ENCODE measurements around the gene LRP6. TPM values are rescaled to one million over a fixed set of nuclear protein-coding genes. Genes with fewer than 3 reads are reported as not detected.

LRP6 gene
- total RNA-seq, 4 donors from 2014 or later: 11.7 to 102 (median 58.9) TPM

GRCh38 chr12:12216349-12217017, 50.4 kb downstream of the LRP6 start:
- Histone ChIP-seq H3K36me3 (no peaks in the 10 kb centered on the region), H3K4me1 (peaks cover 0 to 34% (median 9%) of the 10 kb centered on the region in 4 donors), H3K4me3 (no peak overlapping the region), H3K9me3 (no peaks in the 10 kb centered on the region), H3K27ac (no peak overlapping the region), H3K27me3 (no peaks in the 10 kb centered on the region)
- intact Hi-C loops (cut with DNase I; ENCODE audit: low total_unique reads) (no loop called here), in situ Hi-C loops (cut with MboI; ENCODE audit: low pct_ligation_motif_present in 1 of 4, low pct_unique_long_range_greater_than_20kb in 1 of 4, low sequenced_read_pairs in 3 of 4) (no loop called here)
- no peak for DNase-seq
- 26 to 34% methylated on average over 3 of the region's 3 CpGs for WGBS, 2 donors (ENCODE audit: low coverage in 1 of 2)
- TF ChIP-seq POLR2AphosphoS5 (IDR thresholded peaks at IDR 0.05) (no peak), CTCF (IDR thresholded peaks at IDR 0.05) (no peak)

GRCh38 chr12:12214635-12215131, 52.2 kb downstream of the LRP6 start:
- H3K36me3 ChIP-seq: no peaks in the 10 kb centered on the region
- 57 to 63% methylated on average over 3 of the region's 3 CpGs for WGBS, 2 donors (ENCODE audit: low coverage in 1 of 2)
- no peaks in the 10 kb centered on the region for H3K9me3 ChIP-seq
- H3K27ac ChIP-seq: no peak overlapping the region
- H3K27me3 ChIP-seq: no peaks in the 10 kb centered on the region
- no peak for DNase-seq
- intact Hi-C loops (cut with DNase I; ENCODE audit: low total_unique reads): no loop called here
- peaks cover 0 to 43% (median 9%) of the 10 kb centered on the region in 4 donors for H3K4me1 ChIP-seq
- H3K4me3 ChIP-seq: no peak overlapping the region
- TF ChIP-seq CTCF (IDR thresholded peaks at IDR 0.05) (no peak), POLR2A (IDR thresholded peaks at IDR 0.05) (no peak), POLR2AphosphoS5 (IDR thresholded peaks at IDR 0.05) (no peak), EP300 (IDR thresholded peaks at IDR 0.05; ENCODE audit: low read depth) (no peak)
- in situ Hi-C loops (cut with MboI; ENCODE audit: low pct_ligation_motif_present in 1 of 4, low pct_unique_long_range_greater_than_20kb in 1 of 4, low sequenced_read_pairs in 3 of 4): no loop called here

DNA sequence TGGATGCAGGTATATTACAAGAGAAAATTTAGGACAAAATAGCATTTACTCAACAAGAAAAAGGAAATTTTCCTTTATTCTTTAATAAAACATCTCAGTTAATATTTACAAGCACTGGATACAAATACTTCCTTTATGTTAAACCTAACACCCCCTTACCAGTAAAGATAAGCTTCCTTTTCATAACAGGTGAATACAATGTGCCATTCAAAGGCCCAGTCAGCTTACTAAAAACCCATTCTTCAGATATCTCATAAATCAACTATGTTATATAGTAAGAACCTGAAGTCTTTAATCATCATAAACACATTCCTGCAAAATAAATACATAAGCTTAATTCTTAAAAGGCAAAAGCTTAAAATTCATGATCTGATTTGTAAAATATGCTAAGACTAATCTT, 52.6 kb downstream of the LRP6 start:
- intact Hi-C loops (cut with DNase I; ENCODE audit: low total_unique reads): no loop called here
- H3K36me3 ChIP-seq: no peaks in the 10 kb centered on the region
- peaks cover 0 to 48% (median 11%) of the 10 kb centered on the region in 4 donors for H3K4me1 ChIP-seq
- H3K27ac ChIP-seq: no peak overlapping the region
- DNase-seq: no peak
- no peak overlapping the region for H3K4me3 ChIP-seq
- in situ Hi-C loops (cut with MboI; ENCODE audit: low pct_ligation_motif_present in 1 of 4, low pct_unique_long_range_greater_than_20kb in 1 of 4, low sequenced_read_pairs in 3 of 4): no loop called here
- TF ChIP-seq EP300 (IDR thresholded peaks at IDR 0.05; ENCODE audit: low read depth) (no peak), CTCF (IDR thresholded peaks at IDR 0.05) (no peak), POLR2A (IDR thresholded peaks at IDR 0.05) (no peak), POLR2AphosphoS5 (IDR thresholded peaks at IDR 0.05) (no peak)
- H3K9me3 ChIP-seq: no peaks in the 10 kb centered on the region
- H3K27me3 ChIP-seq: no peaks in the 10 kb centered on the region

DNA sequence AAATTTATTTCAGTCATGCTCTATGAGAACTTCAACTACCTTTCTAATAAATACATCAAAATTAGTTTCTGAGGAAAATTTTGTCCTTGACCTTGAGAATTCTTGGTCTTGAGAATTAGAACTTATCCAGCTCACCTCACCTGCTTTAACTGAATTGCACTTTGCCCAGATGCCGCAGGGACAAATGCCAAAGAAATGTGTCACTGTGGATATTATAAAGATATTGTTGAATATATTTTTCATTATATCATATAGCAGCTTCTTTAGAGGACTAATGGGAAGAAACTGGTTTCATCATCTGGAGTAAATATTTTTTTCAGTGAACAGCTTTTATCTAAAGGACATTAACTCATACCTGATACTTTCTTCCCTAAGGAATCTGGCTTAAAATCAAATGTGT, 54.1 kb downstream of the LRP6 start:
- 50 to 59% methylated on average over 1 of the region's 1 CpG for WGBS, 2 donors (ENCODE audit: low coverage in 1 of 2)
- in situ Hi-C loops (cut with MboI; ENCODE audit: low pct_ligation_motif_present in 1 of 4, low pct_unique_long_range_greater_than_20kb in 1 of 4, low sequenced_read_pairs in 3 of 4) (no loop called here), intact Hi-C loops (cut with DNase I; ENCODE audit: low total_unique reads) (no loop called here)
- H3K9me3 ChIP-seq: no peaks in the 10 kb centered on the region
- no peak overlapping the region for H3K4me3 ChIP-seq
- H3K36me3 ChIP-seq: no peaks in the 10 kb centered on the region
- TF ChIP-seq EP300 (IDR thresholded peaks at IDR 0.05; ENCODE audit: low read depth): no peak
- no peak for TF ChIP-seq CTCF (IDR thresholded peaks at IDR 0.05)
- TF ChIP-seq POLR2A (IDR thresholded peaks at IDR 0.05): no peak
- TF ChIP-seq POLR2AphosphoS5 (IDR thresholded peaks at IDR 0.05): no peak
- H3K27ac ChIP-seq: no peak overlapping the region
- no peaks in the 10 kb centered on the region for H3K27me3 ChIP-seq
- peak; percentile 35 for DNase-seq
- H3K4me1 ChIP-seq: peaks cover 0 to 51% (median 16%) of the 10 kb centered on the region in 4 donors

All from transverse colon (tissue), 4 donors.